Liver (tissue), 10 donors: Measurements from ENCODE around the gene XPR1. TPM values are rescaled to one million over a fixed set of nuclear protein-coding genes. Genes with fewer than 3 reads are reported as not detected.

ENCODE experiments used
- DNase-seq: peaks from one replicate; pipeline ENCODE4 v3.0.0-alpha.2; 2017; ENCODE audit warnings: low spot score
- H3K27ac ChIP-seq, 2 donors: one replicate each; pipeline ENCODE4 v1.7.0; 2013; ENCODE audit warnings: inconsistent platforms in 2 of 2, low read length in 2 of 2, control low read depth in 1 of 2, low read depth in 1 of 2, mild to moderate bottlenecking in 1 of 2
- H3K27me3 ChIP-seq, 4 donors: one replicate each; pipeline versions ENCODE4 v1.6.1 to v1.7.0; 2013; ENCODE audit warnings: low read length in 3 of 4, inconsistent platforms in 1 of 4, mild to moderate bottlenecking in 1 of 4, moderate library complexity in 1 of 4; ENCODE audit not compliant: control insufficient read depth in 4 of 4, insufficient read depth in 4 of 4
- H3K36me3 ChIP-seq, 4 donors: one replicate each; pipeline versions ENCODE4 v1.6.1 to v1.7.0; 2013; ENCODE audit warnings: low read length in 3 of 4, mild to moderate bottlenecking in 3 of 4, low read depth in 1 of 4, moderate library complexity in 1 of 4; ENCODE audit not compliant: control insufficient read depth in 4 of 4, insufficient read depth in 3 of 4
- H3K4me1 ChIP-seq, 4 donors: one replicate each; pipeline versions ENCODE4 v1.6.1 to v1.7.0; 2013; ENCODE audit warnings: low read length in 3 of 4, mild to moderate bottlenecking in 3 of 4, moderate library complexity in 1 of 4; ENCODE audit not compliant: control insufficient read depth in 4 of 4, insufficient read depth in 4 of 4
- H3K4me3 ChIP-seq, 3 donors: one replicate each; pipeline versions ENCODE4 v1.6.1 to v1.7.0; 2013; ENCODE audit warnings: low read length in 3 of 3, control low read depth in 1 of 3, low read depth in 1 of 3, mild to moderate bottlenecking in 1 of 3
- H3K9ac ChIP-seq, 2 donors: one replicate each; pipeline ENCODE4 v1.7.0; 2013; ENCODE audit warnings: low read length in 2 of 2, mild to moderate bottlenecking in 2 of 2, moderate library complexity in 2 of 2, control low read depth in 1 of 2, low read depth in 1 of 2
- H3K9me3 ChIP-seq, 4 donors: one replicate each; pipeline versions ENCODE4 v1.6.1 to v1.7.0; 2013; ENCODE audit warnings: low read length in 3 of 4; ENCODE audit not compliant: control insufficient read depth in 4 of 4
- FOXA1 ChIP-seq: IDR thresholded peaks from 2 replicates; pipeline ENCODE4 v1.6.1; 2016; ENCODE audit warnings: antibody characterized with exemption
- FOXA2 ChIP-seq: IDR thresholded peaks from 2 replicates; pipeline ENCODE4 v1.6.1; 2016; ENCODE audit warnings: antibody characterized with exemption
- GABPA ChIP-seq, 2 donors: IDR thresholded peaks in 1 of 2; conservative IDR thresholded peaks in 1 of 2; 2 replicates each; pipeline ENCODE4 v1.6.1; 2016; ENCODE audit warnings: antibody characterized with exemption in 2 of 2, mild to moderate bottlenecking in 1 of 2, moderate library complexity in 1 of 2
- HNF4A ChIP-seq, 2 donors: conservative IDR thresholded peaks; 2 replicates each; pipeline ENCODE4 v1.6.1; 2016; ENCODE audit warnings: antibody characterized with exemption in 2 of 2, mild to moderate bottlenecking in 2 of 2
- WGBS: extraction: QIAGEN DNeasy Blood & Tissue Kit; methylation state at CpG from one replicate; pipeline ENCODE4 v1.1.7; 2013; 5-methylcytosine and 5-hydroxymethylcytosine counted together
- polyA plus RNA-seq, 2 donors: library from polyadenylated mRNA; stranded (reverse) in 1 of 2; unstranded in 1 of 2; fragments of 200-250 nt in 1 of 2; fragments of >200 nt in 1 of 2; fragmentation: Nextera tagmentation in 1 of 2; extraction: Ambion mirVana in 1 of 2; gene quantifications; one replicate each; pipeline versions ENCODE4 v1.2.1 to v1.2.3, GENCODE V29; 2013 to 2015
- small RNA-seq: library from RNA; depleted of rRNA; stranded (forward); fragments of <200 nt; gene quantifications from one replicate; pipeline ENCODE3, GENCODE V24; 2014
- total RNA-seq, 2 donors: library from RNA; depleted of rRNA; stranded (reverse); fragments of >200 nt; gene quantifications; one replicate each; pipeline ENCODE4 v1.2.3, GENCODE V29; 2014
- TF ChIP-seq, protein P1 (sequence below): IDR thresholded peaks from 2 replicates; pipeline ENCODE4 v1.6.1; 2016; ENCODE audit warnings: antibody characterized with exemption
- TF ChIP-seq, protein P2 (sequence below): fragments of 150-350 bp; IDR thresholded peaks from 2 replicates; pipeline ENCODE4 v1.5.1; 2017; ENCODE audit warnings: improper control_type of control experiment, low read depth, low read length; ENCODE audit not compliant: missing input control
- donor health status: healthy.
- donor health status: healthy.
- donor health status: healthy.
- donor health status: healthy.
- donor health status: healthy.

Gene XPR1
- total and polyA plus RNA-seq, 4 donors: 1.8 to 14.3 (median 5.9) TPM

DNA sequence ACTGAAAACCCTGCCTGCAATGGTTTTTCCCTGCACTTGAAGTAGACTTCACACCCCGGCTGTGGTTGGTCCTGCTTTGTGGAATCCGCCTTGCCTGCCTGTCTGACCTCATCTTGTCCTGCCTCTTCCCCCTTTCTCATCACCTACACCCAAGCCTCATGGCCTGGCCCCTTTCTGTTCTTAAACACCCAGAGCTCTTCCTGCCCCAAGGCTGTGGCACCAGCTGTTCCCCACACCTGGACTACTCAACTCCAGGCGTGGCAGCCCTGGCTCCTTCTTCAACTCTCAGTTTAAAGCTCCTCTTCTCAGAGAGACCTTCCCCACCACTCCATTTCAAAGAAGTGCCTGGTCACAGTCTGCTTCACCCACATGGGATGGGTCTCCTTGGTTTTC, 307.9 kb downstream of the XPR1 start:
- no peaks in the 10 kb centered on the region for H3K36me3 ChIP-seq
- H3K27me3 ChIP-seq: no peaks in the 10 kb centered on the region
- H3K9ac ChIP-seq: no peak overlapping the region
- H3K9me3 ChIP-seq: no peaks in the 10 kb centered on the region
- no peak overlapping the region for H3K4me3 ChIP-seq
- peaks cover 0 to 5% (median 3%) of the 10 kb centered on the region in 4 donors for H3K4me1 ChIP-seq
- TF ChIP-seq HNF4A (conservative IDR thresholded peaks at IDR 0.05): no peak
- no peak for TF ChIP-seq GABPA (IDR thresholded peaks at IDR 0.05 in 1 of 2, conservative IDR thresholded peaks at IDR 0.05 in 1 of 2)
- no peak for TF ChIP-seq FOXA2
- no peak for TF ChIP-seq FOXA1
- TF ChIP-seq, protein P1, sequence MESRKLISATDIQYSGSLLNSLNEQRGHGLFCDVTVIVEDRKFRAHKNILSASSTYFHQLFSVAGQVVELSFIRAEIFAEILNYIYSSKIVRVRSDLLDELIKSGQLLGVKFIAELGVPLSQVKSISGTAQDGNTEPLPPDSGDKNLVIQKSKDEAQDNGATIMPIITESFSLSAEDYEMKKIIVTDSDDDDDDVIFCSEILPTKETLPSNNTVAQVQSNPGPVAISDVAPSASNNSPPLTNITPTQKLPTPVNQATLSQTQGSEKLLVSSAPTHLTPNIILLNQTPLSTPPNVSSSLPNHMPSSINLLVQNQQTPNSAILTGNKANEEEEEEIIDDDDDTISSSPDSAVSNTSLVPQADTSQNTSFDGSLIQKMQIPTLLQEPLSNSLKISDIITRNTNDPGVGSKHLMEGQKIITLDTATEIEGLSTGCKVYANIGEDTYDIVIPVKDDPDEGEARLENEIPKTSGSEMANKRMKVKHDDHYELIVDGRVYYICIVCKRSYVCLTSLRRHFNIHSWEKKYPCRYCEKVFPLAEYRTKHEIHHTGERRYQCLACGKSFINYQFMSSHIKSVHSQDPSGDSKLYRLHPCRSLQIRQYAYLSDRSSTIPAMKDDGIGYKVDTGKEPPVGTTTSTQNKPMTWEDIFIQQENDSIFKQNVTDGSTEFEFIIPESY: no peak
- TF ChIP-seq, protein P2, sequence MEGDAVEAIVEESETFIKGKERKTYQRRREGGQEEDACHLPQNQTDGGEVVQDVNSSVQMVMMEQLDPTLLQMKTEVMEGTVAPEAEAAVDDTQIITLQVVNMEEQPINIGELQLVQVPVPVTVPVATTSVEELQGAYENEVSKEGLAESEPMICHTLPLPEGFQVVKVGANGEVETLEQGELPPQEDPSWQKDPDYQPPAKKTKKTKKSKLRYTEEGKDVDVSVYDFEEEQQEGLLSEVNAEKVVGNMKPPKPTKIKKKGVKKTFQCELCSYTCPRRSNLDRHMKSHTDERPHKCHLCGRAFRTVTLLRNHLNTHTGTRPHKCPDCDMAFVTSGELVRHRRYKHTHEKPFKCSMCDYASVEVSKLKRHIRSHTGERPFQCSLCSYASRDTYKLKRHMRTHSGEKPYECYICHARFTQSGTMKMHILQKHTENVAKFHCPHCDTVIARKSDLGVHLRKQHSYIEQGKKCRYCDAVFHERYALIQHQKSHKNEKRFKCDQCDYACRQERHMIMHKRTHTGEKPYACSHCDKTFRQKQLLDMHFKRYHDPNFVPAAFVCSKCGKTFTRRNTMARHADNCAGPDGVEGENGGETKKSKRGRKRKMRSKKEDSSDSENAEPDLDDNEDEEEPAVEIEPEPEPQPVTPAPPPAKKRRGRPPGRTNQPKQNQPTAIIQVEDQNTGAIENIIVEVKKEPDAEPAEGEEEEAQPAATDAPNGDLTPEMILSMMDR: no peak
- no peak for DNase-seq
- H3K27ac ChIP-seq: no peak overlapping the region
- WGBS: 91% methylated on average over 3 of the region's 3 CpGs

Small RNA genes lying within 50 kb of the gene (small RNA-seq; reads per million reads assigned to genes)
- not detected for gene RF00026

Other genes with a start within 250 kb of the XPR1 start
- gene ACBD6, start 129.4 kb upstream of the XPR1 start, total RNA-seq: 10 to 100 TPM; 16.1 to 17.3 TPM
- 10 to 100 TPM in 1 of 2 donors, 1 to 10 TPM in 1; 8.3 to 11.9 TPM for gene ACBD6, start 129.4 kb upstream of the XPR1 start, polyA plus RNA-seq
- gene OVAAL, start 73.1 kb upstream of the XPR1 start, total RNA-seq: not detected
- gene OVAAL, start 73.1 kb upstream of the XPR1 start, polyA plus RNA-seq: not detected